OCI-LY3 (cell line): Measurements from ENCODE around the gene MRNIP.

Experiments used
- CTCF ChIP-seq: fragments of 200-600, 300-600 bp; sonication (generic); IDR thresholded peaks from 2 replicates; pipeline ENCODE4 v1.5.1; 2014; ENCODE audit warnings: antibody characterized with exemption, low read length, low read depth
- EZH2phosphoT487 ChIP-seq: fragments of 200-600 bp; shearing (Covaris generic); IDR thresholded peaks from 2 replicates; pipeline ENCODE4 v1.6.1; 2018; ENCODE audit warnings: antibody characterized with exemption, mixed run types, low read depth

- TF ChIP-seq CTCF (no peak), EZH2phosphoT487 (no peak)
Measured at GRCh38 chr5:179816796-179817469, 41.7 kb downstream of the MRNIP start.
